Breast epithelium (tissue), 4 donors: ENCODE results near the gene ABCA1. TPM values are rescaled to one million over a fixed set of nuclear protein-coding genes. Genes with fewer than 3 reads are reported as not detected.

Experiments used
- DNase-seq, 2 donors: peaks; one replicate each; pipeline ENCODE4 v3.0.0-alpha.2; 2019; ENCODE audit warnings: low spot score in 2 of 2
- H3K27ac ChIP-seq, 2 donors: fragments of 200-600 bp; sonication (generic) in 1 of 2; one replicate each; pipeline ENCODE4 v1.5.1; 2016 to 2019; ENCODE audit warnings: mild to moderate bottlenecking in 1 of 2
- H3K27me3 ChIP-seq, 2 donors: fragments of 200-600 bp; sonication (generic) in 1 of 2; one replicate each; pipeline versions ENCODE4 v1.5.1 to v1.6.0; 2017 to 2019; ENCODE audit warnings: control low read depth in 1 of 2, mild to moderate bottlenecking in 1 of 2
- H3K36me3 ChIP-seq: fragments of 200-600 bp; one replicate; pipeline ENCODE4 v1.5.1; 2019
- H3K4me1 ChIP-seq, 2 donors: fragments of 200-600 bp; sonication (generic); one replicate each; pipeline ENCODE4 v1.5.1; 2016 to 2019; ENCODE audit warnings: control low read depth in 1 of 2
- H3K4me3 ChIP-seq, 3 donors: fragments of 200-600 bp; sonication (generic); 1 replicate in 2 of 3; 2 replicates in 1 of 3; pipeline ENCODE4 v1.5.1; 2016 to 2019; ENCODE audit warnings: mild to moderate bottlenecking in 3 of 3, moderate library complexity in 2 of 3
- H3K9me3 ChIP-seq, 2 donors: fragments of 200-600 bp; sonication (generic) in 1 of 2; one replicate each; pipeline ENCODE4 v1.5.1; 2016 to 2019; ENCODE audit warnings: control low read depth in 1 of 2
- POLR2A ChIP-seq: fragments of 450-650 bp; IDR thresholded peaks from one replicate; pipeline ENCODE4 v1.6.1; 2016; ENCODE audit warnings: antibody characterized with exemption, mild to moderate bottlenecking, moderate library complexity
- POLR2AphosphoS5 ChIP-seq, 3 donors: sonication (generic); formaldehyde crosslinking; IDR thresholded peaks; one replicate each; pipeline ENCODE4 v1.6.1; 2017; ENCODE audit warnings: antibody characterized with exemption in 3 of 3
- intact Hi-C: fragments of 100-400 bp; cut with DNase I; formaldehyde crosslinking; loops from one replicate; pipeline ENCODE4 v1.15.1; 2023; ENCODE audit warnings: low total_unique reads
- total RNA-seq, 3 donors: library from RNA; depleted of rRNA; stranded (reverse); fragments of >200 nt; gene quantifications; one replicate each; pipeline ENCODE4 v1.1.0, GENCODE V29; 2016
- TF ChIP-seq, protein P1 (sequence below), 3 donors: fragments of 450-650 bp; IDR thresholded peaks; one replicate each; pipeline ENCODE4 v1.5.1; 2016 to 2017; ENCODE audit warnings: antibody characterized with exemption in 3 of 3, mild to moderate bottlenecking in 3 of 3, moderate library complexity in 3 of 3

ABCA1 gene
- total RNA-seq, 3 donors from 2014 or later, result 57.0 to 100 (median 67.8) TPM

DNA sequence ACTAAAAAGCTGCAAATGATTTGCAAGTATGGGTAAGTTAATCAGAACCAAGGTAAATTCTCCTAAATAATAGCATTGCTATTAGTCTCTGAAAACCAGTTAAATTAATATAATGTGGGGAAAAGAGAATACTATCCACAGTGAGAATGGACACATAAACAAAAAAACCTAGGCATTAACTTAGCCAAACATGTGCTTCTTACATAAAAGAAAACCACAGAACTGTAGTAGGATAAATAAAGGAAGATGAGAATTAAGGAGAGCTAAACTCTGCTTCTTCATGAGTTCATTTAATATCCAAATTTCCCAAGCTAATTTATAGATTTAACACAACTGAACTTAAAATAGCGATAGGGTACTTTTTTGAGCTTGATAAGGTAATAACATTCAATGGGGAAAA is 31.8 kb downstream of the ABCA1 start:
- Histone ChIP-seq H3K27ac (no peak overlapping the region), H3K4me1 (no peaks in the 10 kb centered on the region), H3K27me3 (no peaks in the 10 kb centered on the region), H3K9me3 (no peaks in the 10 kb centered on the region), H3K4me3 (no peak overlapping the region), H3K36me3 (no peaks in the 10 kb centered on the region)
- intact Hi-C loops, result no loop called here
- no peak for DNase-seq
- TF ChIP-seq POLR2AphosphoS5 (IDR thresholded peaks at IDR 0.05), result no peak
- TF ChIP-seq, protein P1, sequence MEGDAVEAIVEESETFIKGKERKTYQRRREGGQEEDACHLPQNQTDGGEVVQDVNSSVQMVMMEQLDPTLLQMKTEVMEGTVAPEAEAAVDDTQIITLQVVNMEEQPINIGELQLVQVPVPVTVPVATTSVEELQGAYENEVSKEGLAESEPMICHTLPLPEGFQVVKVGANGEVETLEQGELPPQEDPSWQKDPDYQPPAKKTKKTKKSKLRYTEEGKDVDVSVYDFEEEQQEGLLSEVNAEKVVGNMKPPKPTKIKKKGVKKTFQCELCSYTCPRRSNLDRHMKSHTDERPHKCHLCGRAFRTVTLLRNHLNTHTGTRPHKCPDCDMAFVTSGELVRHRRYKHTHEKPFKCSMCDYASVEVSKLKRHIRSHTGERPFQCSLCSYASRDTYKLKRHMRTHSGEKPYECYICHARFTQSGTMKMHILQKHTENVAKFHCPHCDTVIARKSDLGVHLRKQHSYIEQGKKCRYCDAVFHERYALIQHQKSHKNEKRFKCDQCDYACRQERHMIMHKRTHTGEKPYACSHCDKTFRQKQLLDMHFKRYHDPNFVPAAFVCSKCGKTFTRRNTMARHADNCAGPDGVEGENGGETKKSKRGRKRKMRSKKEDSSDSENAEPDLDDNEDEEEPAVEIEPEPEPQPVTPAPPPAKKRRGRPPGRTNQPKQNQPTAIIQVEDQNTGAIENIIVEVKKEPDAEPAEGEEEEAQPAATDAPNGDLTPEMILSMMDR (IDR thresholded peaks at IDR 0.05), result no peak
- no peak for TF ChIP-seq POLR2A

DNA sequence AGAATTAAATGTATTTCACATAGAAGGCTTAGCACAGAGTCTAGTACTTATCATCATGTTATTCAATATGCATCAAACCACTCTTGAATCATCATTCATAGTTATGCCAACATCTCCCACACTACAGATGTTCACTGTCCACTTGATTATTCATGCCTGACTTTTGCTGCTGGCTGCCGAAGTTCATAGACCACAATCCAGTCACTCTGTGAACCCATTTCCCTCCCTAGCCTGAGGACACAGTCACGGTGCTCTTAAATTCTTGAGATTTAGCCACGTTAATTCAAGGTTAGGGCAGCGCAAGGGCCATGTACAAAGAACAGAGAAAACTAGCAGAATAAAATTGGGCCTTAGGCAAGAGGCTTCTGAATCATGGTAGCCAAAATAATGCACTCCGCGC is 32.4 kb downstream of the ABCA1 start:
- Histone ChIP-seq H3K27ac (no peak overlapping the region), H3K4me1 (no peaks in the 10 kb centered on the region), H3K36me3 (no peaks in the 10 kb centered on the region), H3K4me3 (no peak overlapping the region), H3K9me3 (no peaks in the 10 kb centered on the region), H3K27me3 (no peaks in the 10 kb centered on the region)
- no peak for DNase-seq
- intact Hi-C loops, result no loop called here
- TF ChIP-seq, protein P1 (IDR thresholded peaks at IDR 0.05), result no peak

DNA sequence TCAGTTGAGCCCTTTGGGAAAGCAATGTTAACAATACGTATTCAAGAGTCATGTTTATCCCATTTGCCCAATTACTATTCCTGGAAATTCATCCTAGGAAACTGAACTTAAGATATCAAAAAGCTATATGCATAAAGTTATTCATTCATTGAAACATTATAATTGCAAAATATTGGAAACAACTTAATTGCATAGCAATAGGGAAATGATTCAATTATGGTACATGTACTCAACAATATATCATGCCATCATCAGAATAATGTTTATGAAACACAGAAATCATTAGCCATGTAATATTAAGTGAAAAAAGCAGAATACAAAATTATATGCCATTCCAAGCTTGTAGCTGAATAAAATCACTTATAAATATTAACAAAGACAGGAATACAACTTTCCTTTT is 35.3 kb downstream of the ABCA1 start:
- intact Hi-C loops, result no loop called here
- H3K4me1 ChIP-seq, result no peaks in the 10 kb centered on the region

DNA sequence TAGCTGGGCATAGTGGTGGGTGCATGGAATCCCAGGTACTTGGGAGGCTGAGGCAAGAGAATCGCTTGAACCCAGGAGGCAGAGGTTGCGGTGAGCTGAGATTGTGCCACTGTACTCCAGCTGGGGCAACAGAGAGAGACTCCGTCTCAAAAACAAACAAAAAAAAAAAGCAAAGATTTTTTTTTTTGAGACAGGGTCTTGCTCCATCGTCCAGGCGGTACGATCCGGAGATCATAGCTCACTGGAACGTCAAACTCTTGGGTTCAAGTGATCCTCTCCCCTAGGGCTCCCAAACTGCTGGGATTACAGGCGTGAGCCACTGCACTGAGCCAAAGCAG is 37.6 kb downstream of the ABCA1 start:
- Histone ChIP-seq H3K9me3 (no peaks in the 10 kb centered on the region), H3K36me3 (no peaks in the 10 kb centered on the region), H3K4me1 (no peaks in the 10 kb centered on the region), H3K27me3 (no peaks in the 10 kb centered on the region), H3K4me3 (no peak overlapping the region), H3K27ac (no peak overlapping the region)
- no peak for DNase-seq
- intact Hi-C loops, result no loop called here
- no peak for TF ChIP-seq POLR2AphosphoS5 (IDR thresholded peaks at IDR 0.05)

More for the DNA sequence above, 35.3 kb downstream of the ABCA1 start:
- TF ChIP-seq, protein P1 (IDR thresholded peaks at IDR 0.05), result no peak
- TF ChIP-seq POLR2AphosphoS5 (IDR thresholded peaks at IDR 0.05) (no peak), POLR2A (no peak)
- Histone ChIP-seq H3K4me3 (no peak overlapping the region), H3K36me3 (no peaks in the 10 kb centered on the region), H3K27me3 (no peaks in the 10 kb centered on the region), H3K27ac (no peak overlapping the region), H3K9me3 (no peaks in the 10 kb centered on the region)
- DNase-seq, result no peak

DNA sequence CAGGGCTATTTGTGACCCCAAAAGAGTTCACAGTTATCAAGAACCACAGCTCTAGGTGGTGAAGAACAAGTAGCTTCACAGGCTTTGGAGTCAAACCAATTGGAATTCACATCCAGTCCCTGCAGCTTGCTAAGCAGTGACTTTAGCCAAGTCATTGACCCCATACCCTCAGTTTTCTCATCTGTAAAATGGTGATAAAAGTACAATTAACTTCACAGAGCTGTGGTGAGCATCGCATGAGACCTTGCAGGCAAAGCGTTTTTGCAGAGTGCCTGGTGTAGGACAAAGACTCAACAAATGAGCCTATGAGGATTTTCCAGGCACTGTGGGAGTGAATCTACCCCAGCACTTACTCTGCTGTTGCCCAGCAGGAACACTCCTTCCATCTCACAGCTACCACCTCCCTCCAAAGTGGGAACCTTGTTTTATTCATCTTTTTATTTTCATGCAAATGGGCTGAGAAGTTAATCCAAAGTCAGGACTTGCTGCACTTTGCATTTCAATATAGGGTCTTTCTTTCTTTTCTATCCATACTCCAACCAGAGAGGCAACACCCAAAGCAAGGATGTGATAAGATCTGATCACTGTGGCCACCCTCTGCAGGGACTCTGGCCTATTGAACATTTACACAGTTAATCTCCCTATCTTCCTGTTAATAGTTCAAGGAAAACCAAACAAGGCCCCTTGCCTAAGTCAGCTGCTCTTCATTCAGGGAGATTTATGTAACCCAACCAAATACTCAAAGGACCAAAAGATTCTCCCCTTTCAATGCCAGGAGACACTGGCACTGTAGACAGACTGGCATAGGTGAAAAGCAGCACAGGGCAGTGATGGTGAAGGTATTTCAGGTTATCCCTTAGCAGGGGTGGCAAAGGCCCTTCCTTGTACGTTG is 41.9 kb downstream of the ABCA1 start:
- no peaks in the 10 kb centered on the region for H3K36me3 ChIP-seq
- no peaks in the 10 kb centered on the region for H3K4me1 ChIP-seq
- no peak overlapping the region for H3K27ac ChIP-seq
- no peak for DNase-seq
- no peaks in the 10 kb centered on the region for H3K27me3 ChIP-seq
- no peaks in the 10 kb centered on the region for H3K9me3 ChIP-seq
- intact Hi-C loops, result no loop called here
- no peak overlapping the region for H3K4me3 ChIP-seq
- TF ChIP-seq, protein P1 (IDR thresholded peaks at IDR 0.05), result no peak
- TF ChIP-seq POLR2AphosphoS5 (IDR thresholded peaks at IDR 0.05), result no peak
- no peak for TF ChIP-seq POLR2A
